Esophagus squamous epithelium (tissue), 4 donors: Measurements from ENCODE around the gene TNNT1.

Experiments used
- CTCF ChIP-seq, 6 experiments: fragments of 450-650 bp in 4 of 6; fragments of 200-600 bp in 2 of 6; sonication (generic) in 2 of 6; IDR thresholded peaks; one replicate each; pipeline ENCODE4 v1.5.1; 2016 to 2019; ENCODE audit warnings: antibody characterized with exemption in 6 of 6, mild to moderate bottlenecking in 4 of 6, moderate library complexity in 4 of 6
- POLR2A ChIP-seq, 4 donors: fragments of 450-650 bp; IDR thresholded peaks; one replicate each; pipeline ENCODE4 v1.6.1; 2017; ENCODE audit warnings: antibody characterized with exemption in 4 of 4, mild to moderate bottlenecking in 4 of 4, moderate library complexity in 3 of 4

GRCh38 chr19:55153652-55154264 lies 4.8 kb upstream of the TNNT1 start:
- TF ChIP-seq POLR2A (IDR thresholded peaks at IDR 0.05) (no peak), CTCF (IDR thresholded peaks at IDR 0.05) (no peak)
